Fibroblast of lung (primary cell): ENCODE data around the gene CNGA2.

Source experiments
- CTCF ChIP-seq, 2 donors: IDR thresholded peaks in 1 of 2; conservative IDR thresholded peaks in 1 of 2; 1 replicate in 1 of 2; 2 replicates in 1 of 2; pipeline ENCODE4 v1.5.1; 2011 to 2012; ENCODE audit warnings: low read length in 2 of 2, control low read depth in 1 of 2, inconsistent platforms in 1 of 2, low read depth in 1 of 2, mild to moderate bottlenecking in 1 of 2
- EZH2 ChIP-seq: IDR thresholded peaks from 2 replicates; pipeline ENCODE4 v1.5.1; 2012; ENCODE audit warnings: low read length, control low read depth, mild to moderate bottlenecking; ENCODE audit errors: missing control alignments

GRCh38 chrX:151759041-151759708 is 24.6 kb downstream of the CNGA2 start:
- no peak for TF ChIP-seq CTCF (conservative IDR thresholded peaks at IDR 0.05 in 1 of 2, IDR thresholded peaks at IDR 0.05 in 1 of 2; ENCODE audit: low read depth in 1 of 2, low read length in 2 of 2)
- no peak for TF ChIP-seq EZH2
